Astrocyte (in vitro differentiated cells and primary cell): ENCODE results near the gene ZDHHC11. TPM values are rescaled to one million over a fixed set of nuclear protein-coding genes. Genes with fewer than 3 reads are reported as not detected.

ENCODE experiments used
- DNase-seq: peaks from one replicate; pipeline ENCODE4 v3.0.0-alpha.2; 2010; ENCODE audit warnings: low read depth
- FAIRE-seq: peaks from 2 replicates; lab custom pipeline; 2011; peaks lifted over from hg19 to GRCh38; lab: Jason Lieb, UNC
- H2AFZ ChIP-seq: 2 replicates; pipeline ENCODE4 v1.6.0; 2012; ENCODE audit warnings: low read depth, low read length, inconsistent platforms
- H3K27ac ChIP-seq: 2 replicates; pipeline ENCODE4 v1.5.1; 2011; ENCODE audit warnings: low read depth, low read length, inconsistent platforms
- H3K27me3 ChIP-seq: 2 replicates; pipeline ENCODE4 v1.6.0; 2011; ENCODE audit warnings: low read length, inconsistent platforms; ENCODE audit not compliant: insufficient read depth
- H3K36me3 ChIP-seq: 2 replicates; pipeline ENCODE4 v1.5.1; 2011; ENCODE audit warnings: low read length, inconsistent platforms; ENCODE audit not compliant: insufficient read depth
- H3K4me1 ChIP-seq: 2 replicates; pipeline ENCODE4 v1.5.1; 2011; ENCODE audit warnings: low read length, inconsistent platforms; ENCODE audit not compliant: insufficient read depth
- H3K4me2 ChIP-seq: 2 replicates; pipeline ENCODE4 v1.6.0; 2012; ENCODE audit warnings: low read length, inconsistent platforms
- H3K4me3 ChIP-seq: 2 replicates; pipeline ENCODE4 v1.5.1; 2011; ENCODE audit warnings: low read depth, mild to moderate bottlenecking, low read length, inconsistent platforms; ENCODE audit not compliant: insufficient read depth
- H3K79me2 ChIP-seq: 2 replicates; pipeline ENCODE4 v1.6.0; 2012; ENCODE audit warnings: mild to moderate bottlenecking, low read length, inconsistent platforms; ENCODE audit not compliant: insufficient read depth
- H3K9ac ChIP-seq: 2 replicates; pipeline ENCODE4 v1.6.0; 2012; ENCODE audit warnings: mild to moderate bottlenecking, low read length, inconsistent platforms
- H3K9me3 ChIP-seq: 2 replicates; pipeline ENCODE4 v1.5.1; 2012; ENCODE audit warnings: low read depth, mild to moderate bottlenecking, low read length, inconsistent platforms; ENCODE audit not compliant: insufficient read depth
- H4K20me1 ChIP-seq: 2 replicates; pipeline ENCODE4 v1.6.0; 2012; ENCODE audit warnings: low read length, inconsistent platforms; ENCODE audit not compliant: insufficient read depth
- H3K27ac Mint-ChIP-seq: one replicate; pipeline ENCODE4 v1.8.0; 2021; ENCODE audit warnings: mild to moderate bottlenecking, mixed read lengths; ENCODE audit not compliant: unreplicated experiment
- H3K27me3 Mint-ChIP-seq: one replicate; pipeline ENCODE4 v1.8.0; 2021; ENCODE audit warnings: low read depth, mixed read lengths; ENCODE audit not compliant: unreplicated experiment
- H3K36me3 Mint-ChIP-seq: one replicate; pipeline ENCODE4 v1.8.0; 2021; ENCODE audit warnings: low read depth, mixed read lengths; ENCODE audit not compliant: unreplicated experiment
- H3K4me1 Mint-ChIP-seq: one replicate; pipeline ENCODE4 v1.8.0; 2021; ENCODE audit warnings: low read depth, mixed read lengths; ENCODE audit not compliant: unreplicated experiment
- H3K4me3 Mint-ChIP-seq: one replicate; pipeline ENCODE4 v1.8.0; 2021; ENCODE audit warnings: mild to moderate bottlenecking, moderate library complexity, mixed read lengths; ENCODE audit not compliant: unreplicated experiment
- H3K9me3 Mint-ChIP-seq: one replicate; pipeline ENCODE4 v1.8.0; 2021; ENCODE audit warnings: mild to moderate bottlenecking, mixed read lengths; ENCODE audit not compliant: unreplicated experiment
- EZH2 ChIP-seq: IDR thresholded peaks from 2 replicates; pipeline ENCODE4 v1.6.1; 2012; ENCODE audit warnings: mild to moderate bottlenecking, low read length, inconsistent platforms; ENCODE audit not compliant: insufficient read depth
- total RNA-seq: library from RNA; stranded (reverse); gene quantifications from 2 replicates; pipeline ENCODE4 v1.2.1, GENCODE V29; 2021
- TF ChIP-seq, protein P1 (sequence below): IDR thresholded peaks from 2 replicates; pipeline ENCODE4 v1.5.1; 2011; ENCODE audit warnings: low read depth, mild to moderate bottlenecking, inconsistent platforms, low read length, moderate library complexity; ENCODE audit not compliant: insufficient read depth

Gene ZDHHC11
- total RNA-seq, 1 donor from 2014 or later: 15.9 TPM

GRCh38 chr5:865771-866170 lies 15.0 kb upstream of the ZDHHC11 start:
- Histone ChIP-seq H3K4me1 (no peaks in the 10 kb centered on the region), H3K36me3 (peaks cover 39% of the 10 kb centered on the region), H4K20me1 (peaks cover 52% of the 10 kb centered on the region), H2AFZ (no peak overlapping the region), H3K9ac (no peak overlapping the region), H3K9me3 (no peaks in the 10 kb centered on the region), H3K27ac (no peak overlapping the region), H3K27me3 (no peaks in the 10 kb centered on the region), H3K79me2 (no peaks in the 10 kb centered on the region), H3K4me3 (no peak overlapping the region), H3K4me2 (no peak overlapping the region)
- H3K4me3 Mint-ChIP-seq: no peak overlapping the region
- H3K27ac Mint-ChIP-seq: peak overlapping the region; percentile 34
- H3K9me3 Mint-ChIP-seq: no peaks in the 10 kb centered on the region
- no peak for DNase-seq
- no peak for FAIRE-seq
- TF ChIP-seq, protein P1, sequence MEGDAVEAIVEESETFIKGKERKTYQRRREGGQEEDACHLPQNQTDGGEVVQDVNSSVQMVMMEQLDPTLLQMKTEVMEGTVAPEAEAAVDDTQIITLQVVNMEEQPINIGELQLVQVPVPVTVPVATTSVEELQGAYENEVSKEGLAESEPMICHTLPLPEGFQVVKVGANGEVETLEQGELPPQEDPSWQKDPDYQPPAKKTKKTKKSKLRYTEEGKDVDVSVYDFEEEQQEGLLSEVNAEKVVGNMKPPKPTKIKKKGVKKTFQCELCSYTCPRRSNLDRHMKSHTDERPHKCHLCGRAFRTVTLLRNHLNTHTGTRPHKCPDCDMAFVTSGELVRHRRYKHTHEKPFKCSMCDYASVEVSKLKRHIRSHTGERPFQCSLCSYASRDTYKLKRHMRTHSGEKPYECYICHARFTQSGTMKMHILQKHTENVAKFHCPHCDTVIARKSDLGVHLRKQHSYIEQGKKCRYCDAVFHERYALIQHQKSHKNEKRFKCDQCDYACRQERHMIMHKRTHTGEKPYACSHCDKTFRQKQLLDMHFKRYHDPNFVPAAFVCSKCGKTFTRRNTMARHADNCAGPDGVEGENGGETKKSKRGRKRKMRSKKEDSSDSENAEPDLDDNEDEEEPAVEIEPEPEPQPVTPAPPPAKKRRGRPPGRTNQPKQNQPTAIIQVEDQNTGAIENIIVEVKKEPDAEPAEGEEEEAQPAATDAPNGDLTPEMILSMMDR: no peak
- no peak for TF ChIP-seq EZH2
- peaks cover 25% of the 10 kb centered on the region for H3K36me3 Mint-ChIP-seq
- no peaks in the 10 kb centered on the region for H3K4me1 Mint-ChIP-seq
- H3K27me3 Mint-ChIP-seq: no peaks in the 10 kb centered on the region

DNA sequence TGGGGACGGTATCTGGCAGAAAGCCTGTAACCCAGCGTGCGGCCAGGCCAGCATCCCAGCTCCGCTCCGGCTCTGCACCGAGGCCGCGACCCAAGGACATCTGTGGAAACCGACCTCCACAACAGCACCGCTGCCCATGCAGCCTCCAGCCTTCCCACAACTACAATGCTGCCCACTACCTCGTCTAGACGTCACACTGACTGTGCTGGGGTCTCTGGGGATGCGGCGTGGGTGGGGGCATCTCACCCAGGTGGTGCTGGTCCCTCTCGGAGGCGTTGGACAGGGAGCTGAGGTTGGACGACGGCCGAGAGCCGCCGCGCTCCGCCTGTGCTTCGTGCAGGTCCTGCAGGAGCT lies 14.4 kb upstream of the ZDHHC11 start:
- H3K27ac ChIP-seq: no peak overlapping the region
- Mint-ChIP-seq H3K4me3 (no peak overlapping the region), H3K36me3 (peaks cover 25% of the 10 kb centered on the region), H3K27me3 (no peaks in the 10 kb centered on the region), H3K27ac (no peak overlapping the region), H3K9me3 (no peaks in the 10 kb centered on the region), H3K4me1 (no peaks in the 10 kb centered on the region)
- peaks cover 50% of the 10 kb centered on the region for H4K20me1 ChIP-seq
- no peaks in the 10 kb centered on the region for H3K27me3 ChIP-seq
- no peak overlapping the region for H3K4me2 ChIP-seq
- no peak overlapping the region for H3K4me3 ChIP-seq
- H3K9me3 ChIP-seq: no peaks in the 10 kb centered on the region
- H3K9ac ChIP-seq: no peak overlapping the region
- H3K79me2 ChIP-seq: no peaks in the 10 kb centered on the region
- DNase-seq (no peak), FAIRE-seq (no peak)
- peaks cover 33% of the 10 kb centered on the region for H3K36me3 ChIP-seq
- no peak overlapping the region for H2AFZ ChIP-seq
- no peaks in the 10 kb centered on the region for H3K4me1 ChIP-seq
- TF ChIP-seq, protein P1: no peak
- no peak for TF ChIP-seq EZH2

- no peaks in the 10 kb centered on the region for H3K27me3 ChIP-seq
- H4K20me1 ChIP-seq: peaks cover 48% of the 10 kb centered on the region
- H3K36me3 Mint-ChIP-seq: peaks cover 24% of the 10 kb centered on the region
- peaks cover 28% of the 10 kb centered on the region for H3K36me3 ChIP-seq
- H3K4me3 Mint-ChIP-seq: no peak overlapping the region
- TF ChIP-seq EZH2: no peak
- TF ChIP-seq, protein P1: no peak
- no peak for FAIRE-seq
- no peaks in the 10 kb centered on the region for H3K9me3 Mint-ChIP-seq
- H3K9ac ChIP-seq: no peak overlapping the region
- no peak overlapping the region for H2AFZ ChIP-seq
- no peak overlapping the region for H3K4me3 ChIP-seq
- no peaks in the 10 kb centered on the region for H3K4me1 Mint-ChIP-seq
- no peak for DNase-seq
- H3K79me2 ChIP-seq: no peaks in the 10 kb centered on the region
- H3K27ac Mint-ChIP-seq: no peak overlapping the region
- H3K27me3 Mint-ChIP-seq: no peaks in the 10 kb centered on the region
- no peak overlapping the region for H3K4me2 ChIP-seq
- H3K9me3 ChIP-seq: no peaks in the 10 kb centered on the region
- H3K4me1 ChIP-seq: no peaks in the 10 kb centered on the region
- no peak overlapping the region for H3K27ac ChIP-seq
Observed at GRCh38 chr5:864492-865167, 13.8 kb upstream of the ZDHHC11 start.
